ENCODE data around the gene MAVS. TPM values are rescaled to one million over a fixed set of nuclear protein-coding genes. Genes with fewer than 3 reads are reported as not detected.

Gene MAVS
- total and polyA plus RNA-seq, 2 donors (not counting 3 experiments of a cell fraction or from before 2014, with no cell fraction given): 18.8 to 40.7 TPM

DNA sequence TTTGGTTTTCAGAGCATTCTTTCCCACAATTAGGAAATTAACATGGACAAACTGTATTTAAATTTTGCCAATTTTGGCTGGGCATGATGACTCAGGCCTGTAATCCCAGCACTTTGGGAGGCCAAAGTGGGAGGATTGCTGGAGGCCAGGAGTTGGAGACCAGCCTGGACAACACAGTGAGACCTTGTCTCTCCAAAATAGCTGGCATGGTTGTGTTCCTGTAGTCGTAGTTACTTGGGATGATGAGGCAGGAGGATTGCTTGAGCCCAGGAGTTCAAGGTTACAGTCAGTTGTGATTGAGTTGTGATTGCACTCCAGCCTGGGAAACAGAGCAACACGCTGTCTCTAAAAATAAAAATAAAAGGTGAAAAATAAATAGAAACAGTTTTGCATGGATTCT lies 57.6 kb downstream of the MAVS start:
- H3K27ac ChIP-seq (ENCODE audit: insufficient read depth, low read depth, low read length): no peak overlapping the region
- H3K79me2 ChIP-seq (ENCODE audit: control insufficient read depth, insufficient read depth, low read length): peaks cover 99% of the 10 kb centered on the region
- ChIA-PET POLR2A (no interaction called here), CTCF (no interaction called here)
- H3K9me1 ChIP-seq (replicated peaks; ENCODE audit: control insufficient read depth, extremely low read depth, insufficient read depth, low read length): peaks cover 2% of the 10 kb centered on the region
- H3K9ac ChIP-seq (replicated peaks; ENCODE audit: extremely low read depth, insufficient read depth, low read length): no peak overlapping the region
- H3K36me3 ChIP-seq (ENCODE audit: control insufficient read depth in 2 of 2, extremely low read depth in 1 of 2, insufficient read depth in 2 of 2, low read length in 2 of 2): peaks cover 8 to 11% of the 10 kb centered on the region in 2 experiments
- TF ChIP-seq, protein P1, sequence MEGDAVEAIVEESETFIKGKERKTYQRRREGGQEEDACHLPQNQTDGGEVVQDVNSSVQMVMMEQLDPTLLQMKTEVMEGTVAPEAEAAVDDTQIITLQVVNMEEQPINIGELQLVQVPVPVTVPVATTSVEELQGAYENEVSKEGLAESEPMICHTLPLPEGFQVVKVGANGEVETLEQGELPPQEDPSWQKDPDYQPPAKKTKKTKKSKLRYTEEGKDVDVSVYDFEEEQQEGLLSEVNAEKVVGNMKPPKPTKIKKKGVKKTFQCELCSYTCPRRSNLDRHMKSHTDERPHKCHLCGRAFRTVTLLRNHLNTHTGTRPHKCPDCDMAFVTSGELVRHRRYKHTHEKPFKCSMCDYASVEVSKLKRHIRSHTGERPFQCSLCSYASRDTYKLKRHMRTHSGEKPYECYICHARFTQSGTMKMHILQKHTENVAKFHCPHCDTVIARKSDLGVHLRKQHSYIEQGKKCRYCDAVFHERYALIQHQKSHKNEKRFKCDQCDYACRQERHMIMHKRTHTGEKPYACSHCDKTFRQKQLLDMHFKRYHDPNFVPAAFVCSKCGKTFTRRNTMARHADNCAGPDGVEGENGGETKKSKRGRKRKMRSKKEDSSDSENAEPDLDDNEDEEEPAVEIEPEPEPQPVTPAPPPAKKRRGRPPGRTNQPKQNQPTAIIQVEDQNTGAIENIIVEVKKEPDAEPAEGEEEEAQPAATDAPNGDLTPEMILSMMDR (IDR thresholded peaks at IDR 0.05; ENCODE audit: extremely low read depth in 1 of 2, insufficient read depth in 1 of 2, low read depth in 1 of 2, low read length in 2 of 2): no peak
- TF ChIP-seq FOS (IDR thresholded peaks at IDR 0.05; ENCODE audit: borderline replicate concordance, insufficient read depth, low read length) (no peak), MYC (IDR thresholded peaks at IDR 0.05; ENCODE audit: low read depth, low read length) (no peak), EZH2 (IDR thresholded peaks at IDR 0.05; ENCODE audit: borderline replicate concordance, low read depth, low read length, severe bottlenecking) (no peak), GATA2 (IDR thresholded peaks at IDR 0.05; ENCODE audit: insufficient read depth, insufficient read length, low read depth, low read length) (no peak), POLR2A (IDR thresholded peaks at IDR 0.05; ENCODE audit: low read depth, low read length) (no peak), JUN (IDR thresholded peaks at IDR 0.05; ENCODE audit: borderline replicate concordance, insufficient read depth, insufficient read length, low read depth) (no peak), POLR2AphosphoS5 (IDR thresholded peaks at IDR 0.05; ENCODE audit: insufficient read depth, low read depth, low read length) (no peak)
- TF ChIP-seq, protein P2, sequence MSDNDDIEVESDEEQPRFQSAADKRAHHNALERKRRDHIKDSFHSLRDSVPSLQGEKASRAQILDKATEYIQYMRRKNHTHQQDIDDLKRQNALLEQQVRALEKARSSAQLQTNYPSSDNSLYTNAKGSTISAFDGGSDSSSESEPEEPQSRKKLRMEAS (IDR thresholded peaks at IDR 0.05; ENCODE audit: insufficient read depth, insufficient read length): no peak
- dilution Hi-C loops (cut with MboI; ENCODE audit: extremely low pct_ligation_motif_present, low sequenced_read_pairs) (no loop called here), intact Hi-C loops (cut with micrococcal nuclease) (no loop called here)
- BruUV-seq (replicated peaks): no TSS peak
- peaks cover 15% of the 10 kb centered on the region for H3K4me1 ChIP-seq (ENCODE audit: control insufficient read depth, extremely low read depth, insufficient read depth, low read length)
- H3K4me2 ChIP-seq (ENCODE audit: insufficient read depth, low read length): no peak overlapping the region
- H3K27me3 ChIP-seq (ENCODE audit: control insufficient read depth in 2 of 2, insufficient read depth in 2 of 2, low read length in 2 of 2): no peaks in the 10 kb centered on the region
- H4K20me1 ChIP-seq (replicated peaks; ENCODE audit: control insufficient read depth, extremely low read depth, insufficient read depth, low read length): peaks cover 18% of the 10 kb centered on the region
- H2AFZ ChIP-seq (ENCODE audit: low read depth, low read length): no peak overlapping the region
- H3K9me3 ChIP-seq (replicated peaks; ENCODE audit: control insufficient read depth, insufficient read depth, low read length): no peaks in the 10 kb centered on the region
- no peak for FAIRE-seq
- H3K4me3 ChIP-seq (replicated peaks in 1 of 3; ENCODE audit: insufficient read depth in 1 of 3, low read depth in 1 of 3, low read length in 3 of 3): no peak overlapping the region
- no peak for DNase-seq (ENCODE audit: low read depth, low spot score)
